Gastrocnemius medialis (tissue), 4 donors: ENCODE measurements around the gene LSM14A.

Experiments used
- CTCF ChIP-seq, 5 experiments: fragments of 450-650 bp in 3 of 5; fragments of 200-600 bp in 2 of 5; sonication (generic) in 2 of 5; IDR thresholded peaks in 4 of 5; conservative IDR thresholded peaks in 1 of 5; 1 replicate in 4 of 5; 2 replicates in 1 of 5; pipeline ENCODE4 v1.5.1; 2016 to 2019; ENCODE audit warnings: antibody characterized with exemption in 5 of 5, mild to moderate bottlenecking in 3 of 5, moderate library complexity in 3 of 5
- POLR2A ChIP-seq, 2 donors: fragments of 450-650 bp; IDR thresholded peaks; one replicate each; pipeline ENCODE4 v1.6.1; 2017; ENCODE audit warnings: antibody characterized with exemption in 2 of 2, mild to moderate bottlenecking in 2 of 2, moderate library complexity in 2 of 2

DNA sequence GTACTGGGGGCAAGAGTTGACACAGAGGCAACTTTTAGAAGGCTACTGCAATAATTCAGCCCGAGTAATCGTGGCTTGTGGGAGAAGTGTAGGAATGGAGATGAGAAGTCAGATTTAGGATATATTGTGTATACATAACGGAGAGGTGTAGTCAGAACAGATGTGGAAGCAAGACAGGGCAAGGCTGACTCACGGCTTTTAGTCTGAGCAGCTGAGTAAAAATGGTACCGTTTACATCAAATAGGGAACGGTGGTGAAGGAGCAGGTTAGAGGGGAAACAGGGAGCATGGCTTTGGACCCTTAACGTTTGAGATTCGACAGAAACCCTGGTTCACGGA, 796 bp upstream of the LSM14A start:
- TF ChIP-seq CTCF (IDR thresholded peaks at IDR 0.05 in 4 of 5, conservative IDR thresholded peaks at IDR 0.05 in 1 of 5) = no peak
- TF ChIP-seq POLR2A (IDR thresholded peaks at IDR 0.05) = no peak
